ENCODE results near the gene UCP3. TPM values are rescaled to one million over a fixed set of nuclear protein-coding genes. Genes with fewer than 3 reads are reported as not detected.

Gene UCP3
- total and polyA plus RNA-seq, 2 of the 8 experiments (the other 6 are each of a cell fraction or from before 2014, with no cell fraction given), result 0.85 to 1.3 TPM

GRCh38 chr11:74021998-74022397 lies 13.1 kb upstream of the UCP3 start:
- H2AK5ac ChIP-seq (ENCODE audit: low read depth, low read length), result no peak overlapping the region
- no peak overlapping the region for H3K4ac ChIP-seq (replicated peaks; ENCODE audit: insufficient read length, low read depth, low read length)
- no peak overlapping the region for H3K4me3 ChIP-seq (ENCODE audit: extremely low read depth in 1 of 4, insufficient read depth in 2 of 4, low read depth in 3 of 4, low read length in 4 of 4)
- no peak overlapping the region for H2BK5ac ChIP-seq (ENCODE audit: low read depth, low read length)
- TF ChIP-seq RXRA (IDR thresholded peaks at IDR 0.05; ENCODE audit: insufficient read depth, low read depth, low read length) (no peak), TAF7 (optimal IDR thresholded peaks at IDR 0.05; ENCODE audit: borderline replicate concordance, low read depth, low read length) (no peak), SAP30 (IDR thresholded peaks at IDR 0.05; ENCODE audit: insufficient read depth, insufficient replicate concordance, low read length) (no peak), EP300 (IDR thresholded peaks at IDR 0.05; ENCODE audit: borderline replicate concordance in 1 of 2, low read depth in 2 of 2, low read length in 2 of 2) (no peak), SIRT6 (IDR thresholded peaks at IDR 0.05; ENCODE audit: low read length) (no peak), TEAD4 (IDR thresholded peaks at IDR 0.05; ENCODE audit: low read depth, low read length) (no peak), RFX5 (IDR thresholded peaks at IDR 0.05; ENCODE audit: borderline replicate concordance, low read depth, low read length) (no peak), CREB1 (IDR thresholded peaks at IDR 0.05) (no peak), SIX5 (IDR thresholded peaks at IDR 0.05; ENCODE audit: low read depth, low read length) (no peak)
- DNase-seq (ENCODE audit: low read depth in 1 of 2, low spot score in 2 of 2) (no peak), FAIRE-seq (no peak)
- no peaks in the 10 kb centered on the region for H3K9me3 ChIP-seq (ENCODE audit: insufficient read depth in 2 of 2, low read depth in 1 of 2, low read length in 1 of 2)
- no peak overlapping the region for H3K18ac ChIP-seq (ENCODE audit: extremely low read depth, low read length)
- H3K36me3 ChIP-seq (ENCODE audit: control insufficient read depth in 2 of 4, insufficient read depth in 4 of 4, low read length in 3 of 4), result peaks cover 0 to 7% (median 0%) of the 10 kb centered on the region in 4 experiments; a peak in 2 of 8 replicates
- 84% methylated on average over 6 of the region's 6 CpGs; no CpG with 5 or more reads in 1 of the 2 experiments for WGBS, 2 experiments (ENCODE audit: extremely low coverage in 1 of 2, insufficient coverage in 1 of 2, insufficient read length in 1 of 2, insufficient replicate concordance in 2 of 2, low coverage in 1 of 2, low lambda C conversion rate in 2 of 2, missing lambda C conversion rate in 1 of 2)
- H3K4me2 ChIP-seq (ENCODE audit: insufficient read depth in 1 of 2, low read depth in 2 of 2, low read length in 2 of 2), result no peak overlapping the region
- H3K79me1 ChIP-seq (ENCODE audit: low read depth, low read length), result no peaks in the 10 kb centered on the region
- no peaks in the 10 kb centered on the region for H3K27me3 ChIP-seq (replicated peaks in 1 of 4; ENCODE audit: control insufficient read depth in 3 of 4, extremely low read depth in 1 of 4, insufficient read depth in 3 of 4, low read length in 3 of 4)
- H4K8ac ChIP-seq (ENCODE audit: extremely low read depth, insufficient read depth, low read length), result no peak overlapping the region
- H4K20me1 ChIP-seq (replicated peaks in 1 of 2; ENCODE audit: control insufficient read depth in 1 of 2, insufficient read depth in 2 of 2, low read length in 2 of 2), result no peaks in the 10 kb centered on the region
- ChIA-PET CTCF (ENCODE audit: partially characterized antibody) (interaction anchor here (1.3 kb wide), 1 partner anchor 61 kb away, joined by 3 read pairs; no protein-coding TSS in a partner anchor), POLR2A (ENCODE audit: partially characterized antibody) (no interaction called here)
- no peak overlapping the region for H2BK12ac ChIP-seq (ENCODE audit: low read depth, low read length)
- H2AFZ ChIP-seq (ENCODE audit: low read length), result no peak overlapping the region
- no peak overlapping the region for H3K27ac ChIP-seq (ENCODE audit: low read depth, low read length)
- no peak overlapping the region for H4K91ac ChIP-seq (replicated peaks; ENCODE audit: insufficient read length, low read length)
- no peaks in the 10 kb centered on the region for H3K23me2 ChIP-seq (ENCODE audit: low read depth, low read length)
- H2BK20ac ChIP-seq (ENCODE audit: low read length), result no peak overlapping the region
- H2BK15ac ChIP-seq (ENCODE audit: low read length), result no peak overlapping the region
- H3K14ac ChIP-seq (ENCODE audit: insufficient read length), result no peak overlapping the region
- no peaks in the 10 kb centered on the region for H3K79me2 ChIP-seq (ENCODE audit: control insufficient read depth in 1 of 2, insufficient read depth in 2 of 2, low read length in 2 of 2)
- no peak overlapping the region for H3K56ac ChIP-seq (replicated peaks; ENCODE audit: insufficient read length, low read depth, low read length)
- H3K4me1 ChIP-seq (replicated peaks in 1 of 4; ENCODE audit: control insufficient read depth in 3 of 4, insufficient read depth in 4 of 4, low read length in 3 of 4), result no peaks in the 10 kb centered on the region
- H3K23ac ChIP-seq (ENCODE audit: insufficient read length), result no peak overlapping the region
- H4K5ac ChIP-seq (ENCODE audit: insufficient read length, low read depth, low read length), result no peak overlapping the region
- H3K9ac ChIP-seq (replicated peaks in 1 of 4; ENCODE audit: extremely low read depth in 1 of 4, low read depth in 3 of 4, low read length in 3 of 4), result peak overlapping the region in 1 of 4 experiments; percentile 0; a peak in 1 of 7 replicates
- H2BK120ac ChIP-seq (replicated peaks; ENCODE audit: low read depth, low read length), result no peak overlapping the region

All from H1 (cell line).